ENCODE data around the gene ESRP2.

Gene ESRP2

GRCh38 chr16:68250951-68251350 is 15.0 kb upstream of the ESRP2 start:
- no peak for TF ChIP-seq CTCF (IDR thresholded peaks at IDR 0.05)

- no peak for TF ChIP-seq CTCF (IDR thresholded peaks at IDR 0.05)
These were observed 13.4 kb upstream of the ESRP2 start for GRCh38 chr16:68249371-68249770.

GRCh38 chr16:68247932-68248331 is 12.0 kb upstream of the ESRP2 start:
- no peak for TF ChIP-seq CTCF (IDR thresholded peaks at IDR 0.05)

GRCh38 chr16:68247400-68247799 is 11.5 kb upstream of the ESRP2 start:
- no peak for TF ChIP-seq CTCF (IDR thresholded peaks at IDR 0.05)

- TF ChIP-seq CTCF (IDR thresholded peaks at IDR 0.05), result no peak
These were observed 10.7 kb upstream of the ESRP2 start for GRCh38 chr16:68246666-68247065.

- no peak for TF ChIP-seq CTCF (IDR thresholded peaks at IDR 0.05)
These were observed 10.2 kb upstream of the ESRP2 start for GRCh38 chr16:68246121-68246520.

- TF ChIP-seq CTCF (IDR thresholded peaks at IDR 0.05), result no peak
These were observed 9.3 kb upstream of the ESRP2 start, which contains the start of gene PLA2G15 for GRCh38 chr16:68244903-68245853. PLA2G15 (plus strand) TSS chr16:68245373; CDS start chr16:68245427, 54 bp downstream.

Measured in LNCAP (cell line).